Right ventricle myocardium superior (tissue), 1 donor: ENCODE data around the gene ATG14. TPM values are rescaled to one million over a fixed set of nuclear protein-coding genes. Genes with fewer than 3 reads are reported as not detected.
"Not testable (repeated sequence)": the region's sequence is repeated elsewhere in the genome, so short reads cannot be mapped to it uniquely, and the experiment has no call there.

ENCODE experiments used
- ATAC-seq: fragments of 200-7000 bp; cut with Tn5 transposase; one replicate; pipeline ENCODE4 v1.9.1; 2020; ENCODE audit warnings: mild to moderate bottlenecking; ENCODE audit not compliant: poor library complexity
- DNase-seq: peaks from one replicate; pipeline ENCODE4 v3.0.0-alpha.2; 2020
- intact Hi-C: fragments of 100-400 bp; cut with DNase I; formaldehyde crosslinking; loops from one replicate; pipeline ENCODE4 v1.11.2; 2022
- total RNA-seq: library from RNA; stranded (reverse); fragmentation: NEBNext Ultra II Directional; extraction: Animal tissue kit (Norgen Biotek cat#: 25700); gene quantifications from one replicate; pipeline ENCODE4 v1.2.1, GENCODE V29; 2021
- donor health status: DM: no; HTN: yes; CAD: no; lungs with severe emphysema.

ATG14 gene
- total RNA-seq, 1 donor from 2014 or later = 12.3 TPM

- intact Hi-C loops = no loop called here
- ATAC-seq = no peak
- DNase-seq = no peak
These were observed 39.2 kb downstream of the ATG14 start for GRCh38 chr14:55372423-55372822.

DNA sequence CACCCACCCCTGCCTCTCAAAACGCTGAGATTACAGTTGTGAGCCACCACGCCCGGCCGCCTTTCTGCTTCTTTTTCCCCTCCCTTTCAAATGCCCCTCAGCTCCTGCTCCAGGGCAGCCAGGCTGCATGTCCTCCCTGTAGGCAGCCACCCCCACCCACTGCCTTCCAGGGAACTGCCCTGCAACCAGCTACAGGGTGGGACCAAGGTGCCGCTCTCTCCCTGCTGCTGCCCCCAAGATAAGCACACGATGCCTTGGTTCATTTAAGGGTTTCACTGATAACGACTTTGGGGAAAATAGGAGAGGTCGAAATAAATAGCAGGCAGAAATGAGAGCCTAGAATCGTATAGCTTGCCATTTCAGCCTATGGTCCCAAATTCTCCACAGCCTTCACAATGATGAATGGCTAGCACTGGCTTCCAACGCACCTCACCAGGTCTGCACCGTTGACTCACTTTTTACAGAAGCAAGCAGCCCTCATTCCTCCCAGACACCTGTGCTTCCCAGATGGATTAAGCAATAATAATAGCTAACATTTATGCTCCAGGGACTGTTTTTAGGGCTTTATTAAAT, 40.7 kb downstream of the ATG14 start:
- intact Hi-C loops = no loop called here
- no peak for DNase-seq
- no peak for ATAC-seq

- intact Hi-C loops = no loop called here
- no peak for ATAC-seq
- DNase-seq = no peak
These were observed 45.4 kb downstream of the ATG14 start for GRCh38 chr14:55366271-55366670.

- intact Hi-C loops = no loop called here
- DNase-seq (no peak), ATAC-seq (no peak)
These were observed 50.4 kb downstream of the ATG14 start for GRCh38 chr14:55361190-55361589.

GRCh38 chr14:55359307-55359706, 52.3 kb downstream of the ATG14 start:
- intact Hi-C loops = no loop called here
- DNase-seq (no peak), ATAC-seq (no peak)

- ATAC-seq (no peak), DNase-seq (no peak)
- intact Hi-C loops = no loop called here
These were observed 54.7 kb downstream of the ATG14 start for GRCh38 chr14:55356913-55357312.

DNA sequence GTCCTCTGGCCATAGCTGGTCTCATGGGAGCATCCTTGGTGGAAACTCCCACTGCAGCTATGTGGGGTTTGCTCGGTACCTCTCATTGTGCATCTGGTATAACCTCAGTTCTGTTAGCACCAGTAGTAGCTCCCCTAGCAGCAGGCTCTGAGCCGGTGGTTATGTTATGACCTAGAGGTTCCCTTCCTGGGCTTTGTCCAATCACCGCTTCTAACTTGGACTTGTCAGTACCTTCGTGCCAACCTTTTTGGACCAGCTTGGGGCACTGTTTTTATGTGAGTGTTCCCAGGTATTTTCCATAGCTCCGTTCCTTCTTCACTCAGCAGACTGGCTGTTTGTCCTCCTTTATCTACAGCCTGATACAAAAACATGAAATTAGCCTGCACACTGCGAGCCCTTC, 55.7 kb downstream of the ATG14 start:
- intact Hi-C loops = loop anchor here (2.0 kb wide), 1 partner anchor 85 kb away; the partner anchor contains the start of gene FBXO34
- DNase-seq (no peak), ATAC-seq (peak; percentile 61)

GRCh38 chr14:55354500-55354899, 57.1 kb downstream of the ATG14 start:
- peak; percentile 80 for ATAC-seq
- no peak for DNase-seq
- intact Hi-C loops = loop anchor here (2.0 kb wide), 1 partner anchor 84 kb away; the partner anchor contains the start of gene FBXO34

DNA sequence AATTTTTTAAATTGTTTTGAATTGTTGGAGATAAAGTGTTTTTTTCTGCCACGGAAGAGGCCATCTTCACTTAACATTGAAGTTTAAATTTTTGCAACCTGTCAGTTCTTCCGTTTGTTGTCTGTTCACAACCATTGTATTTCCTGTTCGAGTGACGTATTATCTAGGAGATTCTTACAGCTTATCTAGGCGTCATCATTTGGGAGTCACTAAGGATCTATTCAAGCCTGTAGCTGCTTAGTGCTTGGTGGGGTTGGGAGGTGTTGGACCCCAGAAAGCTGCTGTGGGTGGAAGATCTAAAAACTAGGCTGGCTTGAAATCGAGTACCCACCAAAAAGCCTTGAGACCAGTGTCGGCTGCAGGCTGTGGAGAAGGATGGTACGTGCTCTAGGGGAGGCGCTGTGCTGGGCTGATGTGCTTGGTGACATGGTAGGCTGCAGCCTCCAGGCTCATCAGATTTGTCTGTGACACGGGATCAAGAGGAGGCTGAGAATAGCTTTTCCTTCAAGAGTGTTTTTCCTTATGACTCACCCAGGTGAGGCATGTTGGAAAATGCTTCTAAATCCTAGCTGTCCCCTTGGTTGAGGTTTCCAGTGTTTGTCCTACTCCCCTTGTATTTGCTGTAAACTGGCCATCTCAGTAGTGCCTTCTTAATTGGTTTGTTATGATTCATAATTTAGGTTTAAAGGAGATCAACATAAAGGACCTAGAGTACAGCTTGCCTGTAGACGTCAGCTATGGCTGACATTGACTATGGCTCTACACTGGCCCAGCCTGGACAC, 57.8 kb downstream of the ATG14 start:
- no peak for DNase-seq
- intact Hi-C loops = loop anchor here (2.0 kb wide), 1 partner anchor 83 kb away; the partner anchor contains the start of gene FBXO34
- ATAC-seq = no peak

GRCh38 chr14:55352201-55352600, 59.4 kb downstream of the ATG14 start:
- ATAC-seq (no peak), DNase-seq (no peak)
- intact Hi-C loops = no loop called here

GRCh38 chr14:55351111-55351510, 60.5 kb downstream of the ATG14 start:
- intact Hi-C loops = no loop called here
- no peak for DNase-seq
- no peak for ATAC-seq

GRCh38 chr14:55350461-55350860, 61.2 kb downstream of the ATG14 start:
- intact Hi-C loops = no loop called here
- ATAC-seq (no peak), DNase-seq (no peak)

GRCh38 chr14:55349565-55349964, 62.1 kb downstream of the ATG14 start:
- ATAC-seq (no peak), DNase-seq (no peak)
- intact Hi-C loops = no loop called here

DNA sequence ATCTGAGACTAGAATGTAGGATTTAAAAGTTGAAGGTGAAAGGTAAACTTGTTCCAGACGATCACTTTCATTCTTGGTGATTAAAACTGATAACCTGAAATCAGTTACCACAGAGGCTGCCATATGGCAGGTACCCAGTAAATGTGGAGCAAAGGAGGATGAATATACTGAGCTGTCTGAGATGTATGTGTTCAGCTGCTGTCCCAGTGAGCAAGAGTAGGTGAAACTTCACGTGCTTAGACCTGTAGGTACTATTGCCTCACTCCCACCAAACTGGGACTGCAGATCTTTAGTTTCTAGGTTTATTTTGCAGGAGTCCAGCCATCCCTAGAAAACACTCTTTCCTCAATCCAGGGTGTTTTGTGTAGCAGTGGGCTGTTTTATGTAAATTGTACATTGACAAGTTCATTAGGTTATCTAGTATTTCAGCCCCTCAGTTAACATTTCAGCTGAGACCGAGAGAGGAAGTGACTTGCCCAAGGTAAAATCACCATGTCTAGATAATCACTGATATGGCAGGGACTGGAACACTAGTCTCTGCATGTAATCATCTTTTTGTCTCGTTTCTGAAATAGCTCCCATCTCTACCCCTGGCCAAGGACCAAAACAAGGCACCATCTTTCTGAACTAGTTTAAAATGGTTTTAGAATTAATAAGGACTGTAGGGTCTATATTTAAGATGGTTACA, 62.7 kb downstream of the ATG14 start:
- intact Hi-C loops = no loop called here
- ATAC-seq (no peak), DNase-seq (no peak)

DNA sequence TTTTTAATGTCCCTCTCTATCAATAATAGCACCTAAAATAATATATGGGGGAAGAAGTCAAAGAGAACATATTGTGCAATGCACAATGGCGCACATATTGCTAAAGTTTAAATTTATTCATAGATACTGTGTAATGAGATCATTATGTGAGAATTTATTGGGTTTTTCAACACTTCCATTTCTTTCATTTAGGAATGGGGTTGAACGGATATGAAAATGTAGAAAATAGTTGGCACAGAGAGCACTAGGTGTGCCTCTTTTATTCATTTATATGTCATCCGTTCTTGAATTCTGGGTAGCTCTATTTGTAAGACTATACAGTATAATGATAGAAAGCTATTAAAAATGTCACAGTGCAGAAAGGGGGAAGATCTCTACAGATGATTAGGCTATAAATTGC, 63.9 kb downstream of the ATG14 start:
- ATAC-seq (no peak), DNase-seq (no peak)
- intact Hi-C loops = no loop called here

DNA sequence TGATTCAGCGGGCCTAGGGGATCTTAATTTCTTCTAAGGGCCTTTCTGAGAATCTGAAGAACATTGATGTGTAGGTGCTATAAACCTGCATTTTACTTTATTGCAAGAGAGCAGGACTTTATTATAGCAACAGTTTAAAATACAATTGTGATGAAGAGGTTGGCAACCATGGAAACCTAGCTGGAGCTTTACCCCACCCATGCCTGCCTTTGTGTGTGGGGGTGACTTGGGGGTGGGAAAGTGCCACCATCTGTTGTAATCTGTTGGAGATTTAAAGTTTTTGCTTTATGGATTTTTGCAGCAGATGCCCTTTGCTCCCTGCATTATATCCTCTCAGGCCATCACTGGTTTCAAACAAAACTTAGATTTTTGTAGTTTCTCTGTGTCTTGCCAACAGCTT, 64.6 kb downstream of the ATG14 start:
- intact Hi-C loops = no loop called here
- DNase-seq (no peak), ATAC-seq (no peak)

GRCh38 chr14:55344582-55345163, 67.0 kb downstream of the ATG14 start:
- DNase-seq, ATAC-seq, intact Hi-C loops: not testable (repeated sequence)

- ATAC-seq = no peak
- intact Hi-C loops = no loop called here
- no peak for DNase-seq
These were observed 69.8 kb downstream of the ATG14 start for GRCh38 chr14:55341781-55342180.

DNA sequence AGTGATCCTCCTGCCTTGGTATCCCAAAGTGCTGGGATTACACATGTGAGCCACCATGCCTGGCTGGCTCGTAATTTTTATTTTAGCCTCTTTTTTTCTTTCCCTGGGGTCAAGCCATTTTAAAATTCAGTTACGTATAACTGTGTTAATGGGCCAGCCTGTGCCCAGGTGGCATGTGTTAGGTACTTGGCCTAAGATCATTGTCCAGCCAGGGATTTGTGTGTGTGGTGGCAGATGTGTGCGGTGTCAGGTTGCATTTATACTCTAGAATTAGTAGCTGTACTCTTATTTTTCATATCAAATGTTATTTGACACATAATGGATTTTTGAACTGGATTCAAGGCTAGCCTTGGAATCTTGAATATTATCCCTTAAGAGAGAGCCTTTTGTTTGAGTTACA, 71.1 kb downstream of the ATG14 start:
- peak; percentile 21 for ATAC-seq
- intact Hi-C loops = no loop called here
- DNase-seq = no peak
